ENCODE data around the gene SLC25A1. TPM values are rescaled to one million over a fixed set of nuclear protein-coding genes. Genes with fewer than 3 reads are reported as not detected.

The SLC25A1 gene
- total RNA-seq: 36.4 and 43.5 TPM in 2 replicates

DNA sequence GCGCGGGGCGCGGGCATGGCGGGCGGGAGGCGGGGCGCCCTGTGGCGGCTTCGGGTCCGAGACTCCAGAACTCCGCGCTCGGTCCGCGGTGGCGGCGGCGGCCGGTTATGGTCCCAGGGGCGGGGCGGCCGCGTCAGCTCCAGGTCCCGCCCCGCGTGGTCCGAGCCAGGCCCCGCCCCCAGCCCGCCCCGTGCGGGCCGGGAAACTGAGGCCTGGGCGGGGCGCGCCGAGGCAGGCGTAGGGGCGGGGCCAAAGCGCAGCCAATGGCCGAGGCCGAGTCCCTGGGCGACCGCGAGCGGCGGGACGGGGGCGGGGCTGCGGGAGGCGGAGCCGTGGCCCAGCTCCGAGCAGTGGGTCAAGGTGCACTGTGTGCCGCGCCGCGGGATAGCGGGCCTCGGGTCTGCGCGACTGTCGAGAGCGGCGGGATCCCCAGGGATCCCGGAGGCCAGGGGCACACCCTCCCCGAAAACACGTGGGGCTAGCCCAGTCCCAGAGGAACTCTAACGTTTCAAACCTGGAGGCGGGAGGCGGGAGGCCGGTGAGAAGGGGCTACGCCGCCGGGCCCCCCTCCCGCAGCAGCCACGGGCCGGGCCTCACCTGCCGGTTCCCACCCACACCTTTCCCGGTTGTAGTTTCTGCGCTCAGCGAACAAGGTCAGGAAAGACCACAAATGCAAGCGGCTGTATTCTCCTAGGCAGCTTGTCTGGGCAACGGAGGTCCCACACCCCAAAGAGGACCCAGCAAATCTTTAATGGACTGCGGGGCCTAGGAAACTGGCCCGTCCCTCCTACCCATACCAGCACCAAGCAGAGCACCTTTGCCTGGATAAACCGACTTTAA lies at the start of gene SLC25A1:
SLC25A1 (minus strand) TSS at position 80 of the 840 bp plus-strand sequence; CDS start at position 17, 63 bp downstream.

DNA sequence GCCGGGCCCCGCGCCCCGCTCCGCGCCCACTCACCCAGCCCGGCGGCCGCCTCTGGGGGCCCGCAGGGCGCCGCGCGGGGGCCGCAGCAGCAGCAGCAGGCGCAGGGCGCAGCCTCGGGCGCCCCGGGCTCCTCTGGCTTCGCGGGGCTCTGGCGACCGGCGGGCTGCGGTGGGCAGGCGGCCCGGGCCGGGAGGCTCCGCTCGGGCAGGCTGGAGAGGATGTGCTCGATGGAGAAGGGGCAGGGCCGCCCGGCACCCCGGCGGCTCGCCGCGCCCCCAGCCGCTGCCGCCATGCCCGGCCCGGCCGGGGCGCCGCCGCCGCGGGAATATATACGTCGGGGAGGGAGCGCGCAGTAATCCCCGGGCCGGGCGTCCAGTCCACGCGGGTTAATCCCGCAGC lies 28.5 kb downstream of the SLC25A1 start, which contains the start of gene GSC2:
GSC2 (minus strand) TSS at position 302 of the 400 bp plus-strand sequence; CDS start at position 293, 9 bp downstream.

DNA sequence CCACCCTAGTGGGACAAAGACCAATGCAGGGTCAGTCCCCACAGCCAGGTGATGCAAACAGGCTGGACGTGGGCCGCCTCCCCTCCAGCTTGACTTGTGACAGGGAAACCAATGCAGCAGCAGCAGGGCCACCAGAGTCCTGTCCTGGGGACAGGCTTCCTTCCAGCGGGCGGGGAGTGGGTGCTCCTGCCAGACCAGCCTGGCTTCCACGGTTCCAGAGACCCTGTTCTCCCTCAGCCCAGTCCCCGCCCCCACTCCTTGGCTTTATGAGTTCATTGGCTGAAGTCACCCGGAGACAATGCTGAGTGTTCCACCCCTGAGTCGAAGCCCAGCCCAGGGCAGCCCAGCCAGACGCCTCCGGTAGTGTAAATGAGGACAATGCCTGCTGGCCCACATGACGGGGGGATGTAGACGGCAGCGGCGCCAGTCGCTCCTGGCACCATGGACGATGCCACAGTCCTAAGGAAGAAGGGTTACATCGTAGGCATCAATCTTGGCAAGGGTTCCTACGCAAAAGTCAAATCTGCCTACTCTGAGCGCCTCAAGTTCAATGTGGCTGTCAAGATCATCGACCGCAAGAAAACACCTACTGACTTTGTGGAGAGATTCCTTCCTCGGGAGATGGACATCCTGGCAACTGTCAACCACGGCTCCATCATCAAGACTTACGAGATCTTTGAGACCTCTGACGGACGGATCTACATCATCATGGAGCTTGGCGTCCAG lies 47.4 kb downstream of the SLC25A1 start, which contains the start of gene TSSK2:
TSSK2 (plus strand) TSS at position 350 of the 726 bp plus-strand sequence; CDS start at position 442, 92 bp downstream.

Other genes starting within 250 kb of the SLC25A1 start
- 0.34 TPM in 1 of 2 replicates, not detected in the other for gene PRODH, start 242.4 kb downstream of the SLC25A1 start, total RNA-seq
- gene DGCR2, start 56.3 kb downstream of the SLC25A1 start, total RNA-seq: 34.6 and 37.6 TPM in 2 replicates
- not detected in 2 replicates for gene TSSK2, start 47.4 kb downstream of the SLC25A1 start, total RNA-seq
- gene ESS2, start 34.1 kb downstream of the SLC25A1 start, total RNA-seq: 6.2 and 7.6 TPM in 2 replicates
- not detected in 2 replicates for gene GSC2, start 28.4 kb downstream of the SLC25A1 start, total RNA-seq
- gene CLTCL1, start 113.0 kb upstream of the SLC25A1 start, total RNA-seq: 3.1 and 3.4 TPM in 2 replicates